ENCODE data around the gene FRAT2. TPM values are rescaled to one million over a fixed set of nuclear protein-coding genes. Genes with fewer than 3 reads are reported as not detected.

Gene FRAT2
- total and polyA plus RNA-seq, 2 of the 13 experiments (the other 11 are each of a cell fraction or from before 2014, with no cell fraction given): 7.2 to 14.1 TPM

- H3K4me1 ChIP-seq (ENCODE audit: insufficient read depth, low read length): peaks cover 60% of the 10 kb centered on the region
- H3K27ac ChIP-seq (ENCODE audit: extremely low read length, insufficient read depth, low read length): peak overlapping the region; percentile 85
- peak overlapping the region; percentile 98 for H3K9ac ChIP-seq (ENCODE audit: insufficient read depth, low read depth, low read length)
- WGBS (ENCODE audit: low lambda C conversion rate): 1% methylated on average over 19 of the region's 89 CpGs
- no peak overlapping the region for H2AFZ ChIP-seq (ENCODE audit: low read length)
- DNase-seq (ENCODE audit: low spot score) (no peak), FAIRE-seq (no peak), ATAC-seq (peak; percentile 8)
- peak overlapping the region; percentile 81 for H3K4me2 ChIP-seq (ENCODE audit: low read depth, low read length)
- CTCF ChIA-PET (ENCODE audit: low intra/inter-chr PET ratio, low total read pairs): interaction anchor here (1.6 to 1.8 kb wide), 2 partner anchors 14 to 55 kb away, joined by 6 read pairs; no protein-coding TSS in a partner anchor
- no peaks in the 10 kb centered on the region for H3K36me3 ChIP-seq (replicated peaks in 1 of 2; ENCODE audit: control insufficient read depth in 1 of 2, insufficient read depth in 2 of 2, low read length in 2 of 2)
- in situ Hi-C loops (cut with HindIII; ENCODE audit: extremely low pct_ligation_motif_present, low pct_unique_long_range_greater_than_20kb): loop anchor here (5.0 kb wide), 1 partner anchor 41 kb away; the partner anchor contains the start of gene ARHGAP19
- no peaks in the 10 kb centered on the region for H4K20me1 ChIP-seq (ENCODE audit: insufficient read depth, low read length)
- intact Hi-C loops (cut with micrococcal nuclease; ENCODE audit: unreplicated experiment): loop anchor here (1.0 to 2.0 kb wide), 2 partner anchors 41 to 55 kb away; partner anchors contain the start of gene ARHGAP19
- BruUV-seq (replicated peaks): no TSS peak
- H3K27me3 ChIP-seq (ENCODE audit: control insufficient read depth in 1 of 2, insufficient read depth in 2 of 2, low read length in 2 of 2): no peaks in the 10 kb centered on the region
- H3K9me3 ChIP-seq (ENCODE audit: low read length): no peaks in the 10 kb centered on the region
- POLR2A ChIA-PET: interaction anchor here (0.8 to 7.4 kb wide), 5 partner anchors 15 to 67 kb away, joined by 3 to 98 read pairs (median 8); partner anchors contain the start of genes ARHGAP19, FRAT1 and RRP12
- peak overlapping the region; percentile 65 to 87 (median 82) for H3K4me3 ChIP-seq (replicated peaks in 1 of 3; ENCODE audit: insufficient read depth in 1 of 3, low read depth in 2 of 3, low read length in 3 of 3)
- peaks cover 40% of the 10 kb centered on the region for H3K79me2 ChIP-seq (ENCODE audit: insufficient read depth, low read length)
- TF ChIP-seq AGO2 (optimal IDR thresholded peaks at IDR 0.05; ENCODE audit: low read depth, low read length): peak; percentile 81
- no peak for TF ChIP-seq SMAD1 (CRISPR knock-in tag; IDR thresholded peaks at IDR 0.05; ENCODE audit: borderline replicate concordance, low read depth)
- peak; percentile 68 for TF ChIP-seq ZFY (CRISPR knock-in tag; IDR thresholded peaks at IDR 0.05)
- no peak for TF ChIP-seq HNF1B (CRISPR knock-in tag; IDR thresholded peaks at IDR 0.05)
- no peak for TF ChIP-seq CSRNP1 (CRISPR knock-in tag; IDR thresholded peaks at IDR 0.05)
- TF ChIP-seq ZNF709 (CRISPR knock-in tag; IDR thresholded peaks at IDR 0.05): 0 out of 2 replicates have a peak, but pooled peaks have one; percentile 40
- TF ChIP-seq JARID2 (CRISPR knock-in tag; IDR thresholded peaks at IDR 0.05; ENCODE audit: insufficient replicate concordance): no peak
- no peak for TF ChIP-seq BRD4 (CRISPR knock-in tag; IDR thresholded peaks at IDR 0.05)
- TF ChIP-seq ATRX (CRISPR knock-in tag; IDR thresholded peaks at IDR 0.05; ENCODE audit: borderline replicate concordance): no peak
- TF ChIP-seq BATF2 (CRISPR knock-in tag; IDR thresholded peaks at IDR 0.05): no peak
- no peak for TF ChIP-seq ZSCAN5A (CRISPR knock-in tag; IDR thresholded peaks at IDR 0.05; ENCODE audit: borderline replicate concordance)
- TF ChIP-seq ZSCAN25 (CRISPR knock-in tag; IDR thresholded peaks at IDR 0.05): no peak
- peak; percentile 36; the same call in 1 of the 2 replicates for TF ChIP-seq ZNF746 (CRISPR knock-in tag; IDR thresholded peaks at IDR 0.05)
- no peak for TF ChIP-seq ZNF430 (CRISPR knock-in tag; IDR thresholded peaks at IDR 0.05)
- TF ChIP-seq HINFP (CRISPR knock-in tag; IDR thresholded peaks at IDR 0.05; ENCODE audit: low read depth): no peak
- TF ChIP-seq ZMAT3 (CRISPR knock-in tag; conservative IDR thresholded peaks at IDR 0.05): 0 out of 2 replicates have a peak, but pooled peaks have one; percentile 19
Observed at GRCh38 chr10:97333601-97334369, 744 bp downstream of the FRAT2 start.
